Neural cell (in vitro differentiated cells): ENCODE results near the gene GRIFIN. TPM values are rescaled to one million over a fixed set of nuclear protein-coding genes. Genes with fewer than 3 reads are reported as not detected.

Experiments
- H2AFZ ChIP-seq: fragments of 200-600, 300-800 bp; sonication (generic), shearing (Covaris generic); 2 replicates; pipeline ENCODE4 v1.6.0; 2014; ENCODE audit warnings: low read depth, mild to moderate bottlenecking, antibody characterized with exemption, low read length, moderate library complexity
- H3F3A ChIP-seq: fragments of 200-600 bp; shearing (Covaris generic); 2 replicates; pipeline ENCODE4 v1.6.1; 2016; ENCODE audit warnings: mild to moderate bottlenecking, moderate library complexity, mixed read lengths, antibody characterized with exemption, low read length; ENCODE audit not compliant: insufficient read depth, poor library complexity, severe bottlenecking
- H3K27ac ChIP-seq: fragments of 200-600, 300-800 bp; sonication (generic), shearing (Covaris generic); 2 replicates; pipeline ENCODE4 v1.5.1; 2014; ENCODE audit warnings: mild to moderate bottlenecking, low read length, moderate library complexity
- H3K27me3 ChIP-seq: fragments of 300-800, 200-600 bp; sonication (generic), shearing (Covaris generic); 2 replicates; pipeline ENCODE4 v1.6.0; 2014; ENCODE audit warnings: mild to moderate bottlenecking, low read depth, low read length, moderate library complexity; ENCODE audit not compliant: insufficient read depth
- H3K36me3 ChIP-seq: fragments of 300-800, 200-600 bp; sonication (generic), shearing (Covaris generic); 2 replicates; pipeline ENCODE4 v1.5.1; 2014; ENCODE audit warnings: mild to moderate bottlenecking, antibody characterized with exemption, low read length, moderate library complexity; ENCODE audit not compliant: insufficient read depth
- H3K4me2 ChIP-seq: fragments of 300-800, 200-600 bp; sonication (generic), shearing (Covaris generic); 2 replicates; pipeline ENCODE4 v1.6.0; 2014; ENCODE audit warnings: mild to moderate bottlenecking, low read length
- H3K4me3 ChIP-seq: fragments of 300-800, 200-600 bp; sonication (generic), shearing (Covaris generic); 2 replicates; pipeline ENCODE4 v1.5.1; 2014; ENCODE audit warnings: mild to moderate bottlenecking, low read length, moderate library complexity
- H3K79me2 ChIP-seq: fragments of 200-600 bp; shearing (Covaris generic); replicated peaks from 2 replicates; pipeline ENCODE4 v1.6.0; 2014; ENCODE audit warnings: mild to moderate bottlenecking, low read length, moderate library complexity; ENCODE audit not compliant: insufficient read depth
- H3K9ac ChIP-seq: fragments of 300-800, 200-600 bp; sonication (generic), shearing (Covaris generic); 2 replicates; pipeline ENCODE4 v1.6.1; 2016; ENCODE audit warnings: mild to moderate bottlenecking, low read length, mixed read lengths
- H3K9me2 ChIP-seq: fragments of 200-600 bp; shearing (Covaris generic); 2 replicates; pipeline ENCODE4 v1.6.1; 2016; ENCODE audit warnings: mild to moderate bottlenecking, low read length, mixed read lengths; ENCODE audit not compliant: insufficient read depth
- H3K9me3 ChIP-seq: fragments of 200-600, 300-800 bp; sonication (generic), shearing (Covaris generic); 2 replicates; pipeline ENCODE4 v1.6.1; 2016; ENCODE audit warnings: mild to moderate bottlenecking, mixed run types, low read length, moderate library complexity, mixed read lengths
- H4K20me1 ChIP-seq: fragments of 200-600 bp; shearing (Covaris generic); 2 replicates; pipeline ENCODE4 v1.6.1; 2016; ENCODE audit warnings: mild to moderate bottlenecking, mixed run types; ENCODE audit not compliant: insufficient read depth
- CTCF ChIP-seq: fragments of 450-650 bp; IDR thresholded peaks from 2 replicates; pipeline ENCODE4 v1.5.1; 2014; ENCODE audit warnings: antibody characterized with exemption, mild to moderate bottlenecking, moderate library complexity; ENCODE audit not compliant: poor library complexity, severe bottlenecking
- EP300 ChIP-seq: fragments of 450-650 bp; conservative IDR thresholded peaks from 2 replicates; pipeline ENCODE4 v1.6.1; 2014; ENCODE audit warnings: antibody characterized with exemption, mild to moderate bottlenecking, moderate library complexity; ENCODE audit not compliant: poor library complexity, severe bottlenecking
- EZH2 ChIP-seq: fragments of 200-600, 300-800 bp; shearing (Covaris generic), sonication (generic); IDR thresholded peaks from 2 replicates; pipeline ENCODE4 v1.6.1; 2014; ENCODE audit warnings: antibody characterized with exemption, low read length, borderline replicate concordance, mild to moderate bottlenecking; ENCODE audit not compliant: insufficient read depth, poor library complexity, severe bottlenecking
- MXI1 ChIP-seq: fragments of 450-650 bp; conservative IDR thresholded peaks from 2 replicates; pipeline ENCODE4 v1.6.1; 2014; ENCODE audit warnings: antibody characterized with exemption, mild to moderate bottlenecking; ENCODE audit not compliant: poor library complexity, severe bottlenecking
- POLR2AphosphoS5 ChIP-seq: IDR thresholded peaks from 2 replicates; pipeline ENCODE4 v1.6.1; 2012
- RAD21 ChIP-seq: fragments of 450-650 bp; conservative IDR thresholded peaks from 2 replicates; pipeline ENCODE4 v1.6.1; 2014; ENCODE audit warnings: antibody characterized with exemption, mild to moderate bottlenecking, moderate library complexity
- REST ChIP-seq: IDR thresholded peaks from 2 replicates; pipeline ENCODE4 v1.6.1; 2012; ENCODE audit warnings: borderline replicate concordance
- SMC3 ChIP-seq: fragments of 450-650 bp; conservative IDR thresholded peaks from 2 replicates; pipeline ENCODE4 v1.6.1; 2014; ENCODE audit warnings: antibody characterized with exemption, mild to moderate bottlenecking, moderate library complexity; ENCODE audit not compliant: poor library complexity
- TAF1 ChIP-seq: IDR thresholded peaks from 2 replicates; pipeline ENCODE4 v1.6.1; 2012; ENCODE audit warnings: low read depth
- polyA plus RNA-seq: library from polyadenylated mRNA; depleted of rRNA; stranded (reverse); fragments of >200 nt; gene quantifications from 2 replicates; pipeline ENCODE4 v1.2.3, GENCODE V29; 2014

The GRIFIN gene
- polyA plus RNA-seq, 1 donor from 2014 or later: not detected

GRCh38 chr7:2521341-2521745 lies 45.1 kb upstream of the GRIFIN start:
- no peaks in the 10 kb centered on the region for H4K20me1 ChIP-seq
- H3K9me2 ChIP-seq: no peaks in the 10 kb centered on the region
- no peaks in the 10 kb centered on the region for H3K36me3 ChIP-seq
- no peak overlapping the region for H3K9ac ChIP-seq
- H3K9me3 ChIP-seq: no peaks in the 10 kb centered on the region
- H3F3A ChIP-seq: no peaks in the 10 kb centered on the region
- H3K79me2 ChIP-seq: peaks cover 34% of the 10 kb centered on the region
- no peak overlapping the region for H3K27ac ChIP-seq
- TF ChIP-seq EZH2: no peak
- no peak for TF ChIP-seq TAF1
- no peak for TF ChIP-seq CTCF
- no peak for TF ChIP-seq RAD21
- TF ChIP-seq REST: no peak
- TF ChIP-seq POLR2AphosphoS5: no peak
- no peak for TF ChIP-seq SMC3
- no peak for TF ChIP-seq EP300
- TF ChIP-seq MXI1: no peak
- peak overlapping the region; percentile 10 for H3K4me3 ChIP-seq
- no peak overlapping the region for H2AFZ ChIP-seq
- peaks cover 10% of the 10 kb centered on the region for H3K27me3 ChIP-seq
- no peak overlapping the region for H3K4me2 ChIP-seq

GRCh38 chr7:2520761-2521290 lies 44.6 kb upstream of the GRIFIN start:
- H3K36me3 ChIP-seq: no peaks in the 10 kb centered on the region
- H3K27me3 ChIP-seq: peaks cover 10% of the 10 kb centered on the region
- H2AFZ ChIP-seq: no peak overlapping the region
- H3K9ac ChIP-seq: no peak overlapping the region
- H3K9me3 ChIP-seq: no peaks in the 10 kb centered on the region
- no peak for TF ChIP-seq MXI1
- TF ChIP-seq EP300: no peak
- no peak for TF ChIP-seq SMC3
- TF ChIP-seq REST: no peak
- no peak for TF ChIP-seq TAF1
- TF ChIP-seq RAD21: no peak
- no peak for TF ChIP-seq POLR2AphosphoS5
- no peak for TF ChIP-seq EZH2
- TF ChIP-seq CTCF: no peak
- H3K79me2 ChIP-seq: peaks cover 34% of the 10 kb centered on the region
- no peaks in the 10 kb centered on the region for H3F3A ChIP-seq
- H4K20me1 ChIP-seq: no peaks in the 10 kb centered on the region
- no peaks in the 10 kb centered on the region for H3K9me2 ChIP-seq
- H3K4me2 ChIP-seq: no peak overlapping the region
- no peak overlapping the region for H3K27ac ChIP-seq
- peak overlapping the region; percentile 57 for H3K4me3 ChIP-seq
